Measurements from ENCODE around the gene CCR5. TPM values are rescaled to one million over a fixed set of nuclear protein-coding genes. Genes with fewer than 3 reads are reported as not detected.

Gene CCR5
- polyA plus RNA-seq, 6 donors from 2014 or later: 0.17 TPM; not detected in 5

DNA sequence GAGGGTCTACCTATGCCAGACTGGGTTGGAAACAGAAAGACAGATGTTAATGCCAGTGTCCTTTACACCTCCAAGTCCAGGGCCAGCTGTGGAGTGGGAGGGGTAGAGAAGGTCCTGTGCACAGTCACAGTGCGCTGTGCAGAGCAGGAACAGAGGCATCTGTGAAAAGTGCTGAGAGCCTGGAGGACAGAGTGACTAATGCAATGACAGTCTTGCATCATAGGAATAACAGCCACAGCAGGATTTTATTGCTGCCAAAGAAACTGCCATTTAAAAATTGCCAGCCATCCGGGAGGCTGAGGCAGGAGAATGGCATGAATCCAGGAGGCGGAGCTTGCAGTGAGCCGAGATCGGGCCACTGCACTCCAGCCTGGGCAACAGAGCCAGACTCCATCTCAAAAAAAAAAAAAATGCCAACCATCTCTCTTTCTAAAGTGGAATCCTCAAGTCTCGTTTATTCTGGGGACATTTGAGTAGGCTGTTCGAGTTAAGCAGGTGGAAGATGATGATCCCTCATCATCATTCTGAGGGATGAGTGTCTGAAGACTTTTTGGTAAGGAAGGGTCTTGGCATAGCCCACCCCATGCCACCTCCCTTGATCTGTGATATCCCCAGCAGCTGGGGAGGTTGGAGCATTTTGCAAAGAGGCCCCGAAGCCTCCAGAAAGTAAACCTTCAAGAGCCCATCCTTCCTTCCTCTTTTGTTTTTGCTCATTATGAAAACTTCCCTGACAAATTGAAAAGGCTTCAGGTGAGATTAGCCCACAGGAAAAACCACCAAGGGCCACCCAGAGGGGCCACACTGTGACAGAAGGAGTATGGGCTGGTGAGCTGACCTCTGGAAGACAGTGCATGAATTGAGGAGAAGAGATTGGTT is 9.1 kb upstream of the CCR5 start:
- DNase-seq: no peak
- H3K27ac Mint-ChIP-seq: no peak overlapping the region
- peak overlapping the region in 1 of 8 donors; percentile 52 for H3K4me3 Mint-ChIP-seq
- no peak for ATAC-seq (ENCODE audit: low read depth in 2 of 2)
- peaks cover 19 to 31% (median 24%) of the 10 kb centered on the region in 3 donors for H3K4me1 Mint-ChIP-seq
- no peaks in the 10 kb centered on the region for H3K27me3 Mint-ChIP-seq
- peaks cover 0 to 3% of the 10 kb centered on the region in 2 donors for H3K36me3 Mint-ChIP-seq
- H3K9me3 Mint-ChIP-seq: no peaks in the 10 kb centered on the region

DNA sequence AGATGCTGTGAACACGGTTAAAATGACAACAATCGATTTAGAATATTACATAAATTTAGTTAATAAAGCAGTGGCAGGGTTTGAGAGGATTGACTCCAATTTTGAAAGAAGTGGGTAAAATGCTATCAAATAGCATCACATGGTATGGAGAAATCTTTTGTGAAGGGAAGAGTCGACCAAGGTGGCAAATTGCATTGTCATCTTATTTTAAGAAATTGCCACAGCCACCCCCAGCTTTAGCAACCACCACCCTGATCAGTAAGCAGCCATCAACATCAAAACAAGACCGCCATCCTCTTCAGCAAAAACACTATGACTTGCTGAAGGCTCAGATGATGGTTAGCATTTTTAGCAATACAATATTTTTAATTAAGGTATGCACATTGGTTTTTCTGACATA is 5.7 kb upstream of the CCR5 start:
- Mint-ChIP-seq H3K4me1 (peaks cover 19 to 32% (median 24%) of the 10 kb centered on the region in 3 donors), H3K9me3 (no peaks in the 10 kb centered on the region), H3K4me3 (no peak overlapping the region), H3K27me3 (no peaks in the 10 kb centered on the region), H3K36me3 (no peaks in the 10 kb centered on the region), H3K27ac (no peak overlapping the region)
- no peak for DNase-seq
- ATAC-seq (ENCODE audit: low read depth in 2 of 2): no peak

DNA sequence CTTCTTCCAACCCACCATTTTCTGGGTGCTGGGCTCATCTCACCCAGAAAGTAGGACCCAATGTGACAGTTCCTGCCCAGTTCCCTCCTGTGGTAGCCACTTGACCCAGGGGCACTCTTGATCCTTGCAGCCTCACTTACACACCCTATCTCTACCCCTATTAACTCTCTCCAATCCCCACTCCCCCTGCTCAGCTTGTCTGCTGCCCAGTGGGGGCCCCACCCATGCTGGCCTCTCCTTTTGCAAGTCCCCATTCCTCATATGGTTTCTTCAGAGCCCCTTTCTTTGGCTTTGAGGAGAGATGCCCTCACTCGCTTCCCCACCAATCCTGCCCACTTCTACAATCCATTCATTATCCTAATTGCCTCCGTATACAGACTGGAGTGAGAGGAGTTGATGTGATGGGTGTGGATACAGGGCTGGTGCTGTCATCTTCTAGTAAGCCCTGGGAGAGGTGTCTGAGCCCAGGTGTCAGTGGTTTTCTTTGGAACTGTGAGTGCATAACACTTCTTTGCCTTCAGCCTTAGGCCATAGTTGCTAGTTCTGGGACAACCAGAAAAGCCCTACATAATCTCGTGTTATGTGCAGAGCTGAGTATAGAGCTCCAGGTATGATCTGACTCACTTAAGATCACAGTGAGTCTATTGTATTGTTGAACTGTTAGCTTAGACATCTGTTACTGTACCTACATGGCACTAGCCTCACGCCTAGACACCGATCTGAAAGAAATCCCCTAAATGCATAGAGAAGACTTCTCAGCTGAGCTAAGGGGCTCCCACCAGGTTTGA is 4.8 kb upstream of the CCR5 start:
- no peak overlapping the region for H3K27ac Mint-ChIP-seq
- no peaks in the 10 kb centered on the region for H3K9me3 Mint-ChIP-seq
- H3K27me3 Mint-ChIP-seq: no peaks in the 10 kb centered on the region
- peaks cover 15 to 29% (median 28%) of the 10 kb centered on the region in 3 donors for H3K4me1 Mint-ChIP-seq
- DNase-seq (no peak), ATAC-seq (ENCODE audit: low read depth in 2 of 2) (no peak)
- no peaks in the 10 kb centered on the region for H3K36me3 Mint-ChIP-seq
- peak overlapping the region in 1 of 8 donors; percentile 36 for H3K4me3 Mint-ChIP-seq

DNA sequence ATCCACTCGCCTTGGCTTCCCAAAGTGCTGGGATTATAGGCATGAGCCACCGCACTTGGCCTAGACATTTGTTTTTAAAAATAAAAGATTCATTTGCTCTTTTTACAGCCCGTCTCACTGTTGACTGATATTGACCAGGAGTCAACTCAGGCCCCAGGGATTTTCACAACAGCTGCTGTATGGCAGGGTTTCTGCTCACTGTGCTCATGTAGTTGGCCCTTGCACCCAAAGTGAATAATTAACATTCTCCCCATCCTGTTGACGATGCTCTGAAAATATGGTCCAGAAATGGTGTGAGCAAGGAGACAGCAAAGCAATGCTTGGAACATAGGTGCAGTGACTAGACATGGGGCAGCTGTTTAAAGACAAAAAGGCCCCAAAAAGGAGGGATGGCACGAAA is 2.9 kb upstream of the CCR5 start:
- no peaks in the 10 kb centered on the region for H3K27me3 Mint-ChIP-seq
- H3K27ac Mint-ChIP-seq: no peak overlapping the region
- H3K36me3 Mint-ChIP-seq: no peaks in the 10 kb centered on the region
- H3K4me1 Mint-ChIP-seq: peaks cover 11 to 18% (median 14%) of the 10 kb centered on the region in 3 donors
- no peak overlapping the region for H3K4me3 Mint-ChIP-seq
- DNase-seq: no peak
- no peaks in the 10 kb centered on the region for H3K9me3 Mint-ChIP-seq
- ATAC-seq (ENCODE audit: low read depth in 2 of 2): no peak

DNA sequence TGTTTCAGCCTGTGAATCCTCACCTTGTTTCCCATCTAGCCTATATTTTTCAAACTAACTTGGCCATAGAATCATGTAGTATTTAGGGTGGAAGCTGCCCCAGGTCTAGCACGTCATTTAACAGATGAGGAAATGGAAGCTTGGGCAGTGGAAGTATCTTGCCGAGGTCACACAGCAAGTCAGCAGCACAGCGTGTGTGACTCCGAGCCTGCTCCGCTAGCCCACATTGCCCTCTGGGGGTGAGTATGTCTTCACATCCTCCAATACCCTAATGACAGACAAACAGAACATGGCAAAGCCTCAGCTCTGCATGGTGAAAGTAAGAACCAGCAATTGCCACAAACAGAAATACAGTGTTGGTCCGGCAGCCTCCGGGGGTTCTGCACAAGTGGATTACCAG is 2.2 kb upstream of the CCR5 start:
- Mint-ChIP-seq H3K4me3 (no peak overlapping the region), H3K4me1 (peaks cover 11 to 18% (median 14%) of the 10 kb centered on the region in 3 donors), H3K36me3 (no peaks in the 10 kb centered on the region), H3K27ac (peak overlapping the region in 2 of 6 donors; percentile 39 to 47), H3K9me3 (no peaks in the 10 kb centered on the region), H3K27me3 (peaks cover 0 to 8% (median 0%) of the 10 kb centered on the region in 3 donors)
- ATAC-seq (ENCODE audit: low read depth in 2 of 2): peak; percentile 95
- DNase-seq: peak; percentile 41

DNA sequence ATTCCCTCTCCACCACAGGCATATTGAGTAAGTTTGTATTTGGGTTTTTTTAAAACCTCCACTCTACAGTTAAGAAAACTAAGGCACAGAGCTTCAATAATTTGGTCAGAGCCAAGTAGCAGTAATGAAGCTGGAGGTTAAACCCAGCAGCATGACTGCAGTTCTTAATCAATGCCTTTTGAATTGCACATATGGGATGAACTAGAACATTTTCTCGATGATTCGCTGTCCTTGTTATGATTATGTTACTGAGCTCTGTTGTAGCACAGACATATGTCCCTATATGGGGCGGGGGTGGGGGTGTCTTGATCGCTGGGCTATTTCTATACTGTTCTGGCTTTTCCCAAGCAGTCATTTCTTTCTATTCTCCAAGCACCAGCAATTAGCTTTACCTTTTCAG is 1.6 kb upstream of the CCR5 start:
- Mint-ChIP-seq H3K27ac (peak overlapping the region in 1 of 6 donors; percentile 74), H3K4me3 (no peak overlapping the region), H3K9me3 (no peaks in the 10 kb centered on the region), H3K27me3 (peaks cover 0 to 9% (median 1%) of the 10 kb centered on the region in 3 donors), H3K4me1 (peaks cover 11 to 18% (median 14%) of the 10 kb centered on the region in 3 donors), H3K36me3 (no peaks in the 10 kb centered on the region)
- DNase-seq (no peak), ATAC-seq (ENCODE audit: low read depth in 2 of 2) (no peak)

DNA sequence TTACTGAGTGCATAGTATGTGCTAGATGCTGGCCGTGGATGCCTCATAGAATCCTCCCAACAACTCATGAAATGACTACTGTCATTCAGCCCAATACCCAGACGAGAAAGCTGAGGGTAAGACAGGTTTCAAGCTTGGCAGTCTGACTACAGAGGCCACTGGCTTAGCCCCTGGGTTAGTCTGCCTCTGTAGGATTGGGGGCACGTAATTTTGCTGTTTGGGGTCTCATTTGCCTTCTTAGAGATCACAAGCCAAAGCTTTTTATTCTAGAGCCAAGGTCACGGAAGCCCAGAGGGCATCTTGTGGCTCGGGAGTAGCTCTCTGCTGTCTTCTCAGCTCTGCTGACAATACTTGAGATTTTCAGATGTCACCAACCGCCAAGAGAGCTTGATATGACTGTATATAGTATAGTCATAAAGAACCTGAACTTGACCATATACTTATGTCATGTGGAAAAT is 1.0 kb upstream of the CCR5 start:
- Mint-ChIP-seq H3K27ac (peak overlapping the region in 1 of 6 donors; percentile 74), H3K9me3 (no peaks in the 10 kb centered on the region), H3K27me3 (peaks cover 5 to 14% (median 7%) of the 10 kb centered on the region in 3 donors), H3K36me3 (no peaks in the 10 kb centered on the region), H3K4me1 (peaks cover 11 to 18% (median 14%) of the 10 kb centered on the region in 3 donors), H3K4me3 (no peak overlapping the region)
- ATAC-seq (ENCODE audit: low read depth in 2 of 2): no peak
- no peak for DNase-seq

DNA sequence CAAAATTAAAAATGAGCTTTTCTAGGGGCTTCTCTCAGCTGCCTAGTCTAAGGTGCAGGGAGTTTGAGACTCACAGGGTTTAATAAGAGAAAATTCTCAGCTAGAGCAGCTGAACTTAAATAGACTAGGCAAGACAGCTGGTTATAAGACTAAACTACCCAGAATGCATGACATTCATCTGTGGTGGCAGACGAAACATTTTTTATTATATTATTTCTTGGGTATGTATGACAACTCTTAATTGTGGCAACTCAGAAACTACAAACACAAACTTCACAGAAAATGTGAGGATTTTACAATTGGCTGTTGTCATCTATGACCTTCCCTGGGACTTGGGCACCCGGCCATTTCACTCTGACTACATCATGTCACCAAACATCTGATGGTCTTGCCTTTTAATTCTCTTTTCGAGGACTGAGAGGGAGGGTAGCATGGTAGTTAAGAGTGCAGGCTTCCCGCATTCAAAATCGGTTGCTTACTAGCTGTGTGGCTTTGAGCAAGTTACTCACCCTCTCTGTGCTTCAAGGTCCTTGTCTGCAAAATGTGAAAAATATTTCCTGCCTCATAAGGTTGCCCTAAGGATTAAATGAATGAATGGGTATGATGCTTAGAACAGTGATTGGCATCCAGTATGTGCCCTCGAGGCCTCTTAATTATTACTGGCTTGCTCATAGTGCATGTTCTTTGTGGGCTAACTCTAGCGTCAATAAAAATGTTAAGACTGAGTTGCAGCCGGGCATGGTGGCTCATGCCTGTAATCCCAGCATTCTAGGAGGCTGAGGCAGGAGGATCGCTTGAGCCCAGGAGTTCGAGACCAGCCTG is 984 bp downstream of the CCR5 start:
- H3K36me3 Mint-ChIP-seq: no peaks in the 10 kb centered on the region
- H3K9me3 Mint-ChIP-seq: no peaks in the 10 kb centered on the region
- no peak overlapping the region for H3K27ac Mint-ChIP-seq
- peaks cover 8 to 18% (median 14%) of the 10 kb centered on the region in 3 donors for H3K4me1 Mint-ChIP-seq
- peaks cover 5 to 14% (median 11%) of the 10 kb centered on the region in 3 donors for H3K27me3 Mint-ChIP-seq
- ATAC-seq (ENCODE audit: low read depth in 2 of 2) (no peak), DNase-seq (no peak)
- no peak overlapping the region for H3K4me3 Mint-ChIP-seq

GRCh38 chr3:46372492-46373359 is 2.0 kb downstream of the CCR5 start:
- peak in 1 of 2 donors; percentile 56 for ATAC-seq (ENCODE audit: low read depth in 2 of 2)
- peaks cover 5 to 14% (median 11%) of the 10 kb centered on the region in 3 donors for H3K27me3 Mint-ChIP-seq
- no peaks in the 10 kb centered on the region for H3K36me3 Mint-ChIP-seq
- no peak for DNase-seq
- no peak overlapping the region for H3K4me3 Mint-ChIP-seq
- H3K9me3 Mint-ChIP-seq: no peaks in the 10 kb centered on the region
- H3K4me1 Mint-ChIP-seq: peaks cover 8 to 18% (median 14%) of the 10 kb centered on the region in 3 donors
- H3K27ac Mint-ChIP-seq: peak overlapping the region in 1 of 6 donors; percentile 53

DNA sequence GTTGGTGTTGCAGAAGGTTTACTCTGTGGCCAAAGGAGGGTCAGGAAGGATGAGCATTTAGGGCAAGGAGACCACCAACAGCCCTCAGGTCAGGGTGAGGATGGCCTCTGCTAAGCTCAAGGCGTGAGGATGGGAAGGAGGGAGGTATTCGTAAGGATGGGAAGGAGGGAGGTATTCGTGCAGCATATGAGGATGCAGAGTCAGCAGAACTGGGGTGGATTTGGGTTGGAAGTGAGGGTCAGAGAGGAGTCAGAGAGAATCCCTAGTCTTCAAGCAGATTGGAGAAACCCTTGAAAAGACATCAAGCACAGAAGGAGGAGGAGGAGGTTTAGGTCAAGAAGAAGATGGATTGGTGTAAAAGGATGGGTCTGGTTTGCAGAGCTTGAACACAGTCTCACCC is 4.0 kb downstream of the CCR5 start:
- H3K4me1 Mint-ChIP-seq: peaks cover 4 to 15% (median 11%) of the 10 kb centered on the region in 3 donors
- no peak overlapping the region for H3K27ac Mint-ChIP-seq
- H3K27me3 Mint-ChIP-seq: peaks cover 5 to 14% (median 11%) of the 10 kb centered on the region in 3 donors
- ATAC-seq (ENCODE audit: low read depth in 2 of 2) (no peak), DNase-seq (no peak)
- no peak overlapping the region for H3K4me3 Mint-ChIP-seq
- no peaks in the 10 kb centered on the region for H3K36me3 Mint-ChIP-seq
- no peaks in the 10 kb centered on the region for H3K9me3 Mint-ChIP-seq

DNA sequence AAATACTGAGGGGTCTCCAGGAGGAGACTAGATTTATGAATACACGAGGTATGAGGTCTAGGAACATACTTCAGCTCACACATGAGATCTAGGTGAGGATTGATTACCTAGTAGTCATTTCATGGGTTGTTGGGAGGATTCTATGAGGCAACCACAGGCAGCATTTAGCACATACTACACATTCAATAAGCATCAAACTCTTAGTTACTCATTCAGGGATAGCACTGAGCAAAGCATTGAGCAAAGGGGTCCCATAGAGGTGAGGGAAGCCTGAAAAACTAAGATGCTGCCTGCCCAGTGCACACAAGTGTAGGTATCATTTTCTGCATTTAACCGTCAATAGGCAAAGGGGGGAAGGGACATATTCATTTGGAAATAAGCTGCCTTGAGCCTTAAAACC is 4.5 kb downstream of the CCR5 start:
- Mint-ChIP-seq H3K4me1 (peaks cover 8 to 19% (median 16%) of the 10 kb centered on the region in 3 donors), H3K27me3 (peaks cover 5 to 14% (median 11%) of the 10 kb centered on the region in 3 donors), H3K27ac (no peak overlapping the region), H3K4me3 (no peak overlapping the region), H3K36me3 (no peaks in the 10 kb centered on the region), H3K9me3 (no peaks in the 10 kb centered on the region)
- no peak for ATAC-seq (ENCODE audit: low read depth in 2 of 2)
- no peak for DNase-seq

GRCh38 chr3:46375814-46376213 is 5.1 kb downstream of the CCR5 start:
- no peaks in the 10 kb centered on the region for H3K9me3 Mint-ChIP-seq
- DNase-seq: no peak
- H3K27me3 Mint-ChIP-seq: peaks cover 5 to 14% (median 11%) of the 10 kb centered on the region in 3 donors
- H3K27ac Mint-ChIP-seq: no peak overlapping the region
- no peak for ATAC-seq (ENCODE audit: low read depth in 2 of 2)
- no peak overlapping the region for H3K4me3 Mint-ChIP-seq
- H3K4me1 Mint-ChIP-seq: peaks cover 14 to 20% (median 19%) of the 10 kb centered on the region in 3 donors
- H3K36me3 Mint-ChIP-seq: no peaks in the 10 kb centered on the region

Measured in naive B cell (primary cell).